Measurements from ENCODE around the gene STAB1.

DNA sequence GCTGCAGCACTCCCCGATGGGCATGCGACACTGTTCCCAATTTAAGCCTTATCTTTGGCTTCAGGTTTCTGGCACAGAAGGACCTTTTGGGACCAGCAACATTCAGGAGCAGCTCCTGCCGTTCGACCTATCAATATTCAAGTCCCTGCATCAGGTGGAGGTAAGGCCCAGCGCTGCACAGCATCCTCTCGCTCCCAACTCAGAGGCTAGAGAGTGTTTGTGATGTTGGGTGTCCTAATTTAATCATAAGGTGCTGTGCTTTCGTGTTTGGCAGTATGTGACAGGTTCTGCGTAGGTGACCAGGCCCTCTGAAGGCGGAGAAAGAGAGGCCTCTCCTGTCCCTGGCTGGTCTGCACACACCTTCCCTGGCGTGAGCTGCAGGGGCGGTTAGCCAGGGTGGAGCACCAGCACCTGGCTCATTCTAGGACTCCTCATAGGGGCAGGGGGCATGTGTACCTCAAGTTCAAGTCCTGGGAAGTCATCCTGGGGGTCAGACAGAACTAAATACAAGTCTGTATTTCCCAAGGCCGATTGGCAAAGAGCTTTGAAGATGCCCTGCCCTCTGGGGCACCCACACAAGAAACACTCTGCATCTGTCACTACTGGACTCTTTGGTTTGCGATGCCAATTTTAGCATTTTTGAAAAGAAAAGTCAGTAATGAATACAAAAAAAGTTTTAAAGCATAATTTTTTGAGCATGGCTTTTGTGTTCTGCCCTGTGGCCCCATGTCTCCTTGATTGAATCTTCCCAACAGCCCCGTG, 22.7 kb upstream of the STAB1 start:
- TF ChIP-seq, protein P1, sequence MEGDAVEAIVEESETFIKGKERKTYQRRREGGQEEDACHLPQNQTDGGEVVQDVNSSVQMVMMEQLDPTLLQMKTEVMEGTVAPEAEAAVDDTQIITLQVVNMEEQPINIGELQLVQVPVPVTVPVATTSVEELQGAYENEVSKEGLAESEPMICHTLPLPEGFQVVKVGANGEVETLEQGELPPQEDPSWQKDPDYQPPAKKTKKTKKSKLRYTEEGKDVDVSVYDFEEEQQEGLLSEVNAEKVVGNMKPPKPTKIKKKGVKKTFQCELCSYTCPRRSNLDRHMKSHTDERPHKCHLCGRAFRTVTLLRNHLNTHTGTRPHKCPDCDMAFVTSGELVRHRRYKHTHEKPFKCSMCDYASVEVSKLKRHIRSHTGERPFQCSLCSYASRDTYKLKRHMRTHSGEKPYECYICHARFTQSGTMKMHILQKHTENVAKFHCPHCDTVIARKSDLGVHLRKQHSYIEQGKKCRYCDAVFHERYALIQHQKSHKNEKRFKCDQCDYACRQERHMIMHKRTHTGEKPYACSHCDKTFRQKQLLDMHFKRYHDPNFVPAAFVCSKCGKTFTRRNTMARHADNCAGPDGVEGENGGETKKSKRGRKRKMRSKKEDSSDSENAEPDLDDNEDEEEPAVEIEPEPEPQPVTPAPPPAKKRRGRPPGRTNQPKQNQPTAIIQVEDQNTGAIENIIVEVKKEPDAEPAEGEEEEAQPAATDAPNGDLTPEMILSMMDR (IDR thresholded peaks at IDR 0.05): no peak
- TF ChIP-seq EZH2 (IDR thresholded peaks at IDR 0.05): no peak

Measured in neural progenitor cell (in vitro differentiated cells).